Neural cell (in vitro differentiated cells): ENCODE measurements around the gene RCAN1. TPM values are rescaled to one million over a fixed set of nuclear protein-coding genes. Genes with fewer than 3 reads are reported as not detected.

Experiments used
- H2AFZ ChIP-seq: fragments of 200-600, 300-800 bp; sonication (generic), shearing (Covaris generic); 2 replicates; pipeline ENCODE4 v1.6.0; 2014; ENCODE audit warnings: low read depth, mild to moderate bottlenecking, antibody characterized with exemption, low read length, moderate library complexity
- H3F3A ChIP-seq: fragments of 200-600 bp; shearing (Covaris generic); 2 replicates; pipeline ENCODE4 v1.6.1; 2016; ENCODE audit warnings: mild to moderate bottlenecking, moderate library complexity, mixed read lengths, antibody characterized with exemption, low read length; ENCODE audit not compliant: insufficient read depth, poor library complexity, severe bottlenecking
- H3K27ac ChIP-seq: fragments of 200-600, 300-800 bp; sonication (generic), shearing (Covaris generic); 2 replicates; pipeline ENCODE4 v1.5.1; 2014; ENCODE audit warnings: mild to moderate bottlenecking, low read length, moderate library complexity
- H3K27me3 ChIP-seq: fragments of 300-800, 200-600 bp; sonication (generic), shearing (Covaris generic); 2 replicates; pipeline ENCODE4 v1.6.0; 2014; ENCODE audit warnings: mild to moderate bottlenecking, low read depth, low read length, moderate library complexity; ENCODE audit not compliant: insufficient read depth
- H3K36me3 ChIP-seq: fragments of 300-800, 200-600 bp; sonication (generic), shearing (Covaris generic); 2 replicates; pipeline ENCODE4 v1.5.1; 2014; ENCODE audit warnings: mild to moderate bottlenecking, antibody characterized with exemption, low read length, moderate library complexity; ENCODE audit not compliant: insufficient read depth
- H3K4me2 ChIP-seq: fragments of 300-800, 200-600 bp; sonication (generic), shearing (Covaris generic); 2 replicates; pipeline ENCODE4 v1.6.0; 2014; ENCODE audit warnings: mild to moderate bottlenecking, low read length
- H3K4me3 ChIP-seq: fragments of 300-800, 200-600 bp; sonication (generic), shearing (Covaris generic); 2 replicates; pipeline ENCODE4 v1.5.1; 2014; ENCODE audit warnings: mild to moderate bottlenecking, low read length, moderate library complexity
- H3K79me2 ChIP-seq: fragments of 200-600 bp; shearing (Covaris generic); replicated peaks from 2 replicates; pipeline ENCODE4 v1.6.0; 2014; ENCODE audit warnings: mild to moderate bottlenecking, low read length, moderate library complexity; ENCODE audit not compliant: insufficient read depth
- H3K9ac ChIP-seq: fragments of 300-800, 200-600 bp; sonication (generic), shearing (Covaris generic); 2 replicates; pipeline ENCODE4 v1.6.1; 2016; ENCODE audit warnings: mild to moderate bottlenecking, low read length, mixed read lengths
- H3K9me2 ChIP-seq: fragments of 200-600 bp; shearing (Covaris generic); 2 replicates; pipeline ENCODE4 v1.6.1; 2016; ENCODE audit warnings: mild to moderate bottlenecking, low read length, mixed read lengths; ENCODE audit not compliant: insufficient read depth
- H3K9me3 ChIP-seq: fragments of 200-600, 300-800 bp; sonication (generic), shearing (Covaris generic); 2 replicates; pipeline ENCODE4 v1.6.1; 2016; ENCODE audit warnings: mild to moderate bottlenecking, mixed run types, low read length, moderate library complexity, mixed read lengths
- H4K20me1 ChIP-seq: fragments of 200-600 bp; shearing (Covaris generic); 2 replicates; pipeline ENCODE4 v1.6.1; 2016; ENCODE audit warnings: mild to moderate bottlenecking, mixed run types; ENCODE audit not compliant: insufficient read depth
- CTCF ChIP-seq: fragments of 450-650 bp; IDR thresholded peaks from 2 replicates; pipeline ENCODE4 v1.5.1; 2014; ENCODE audit warnings: antibody characterized with exemption, mild to moderate bottlenecking, moderate library complexity; ENCODE audit not compliant: poor library complexity, severe bottlenecking
- EP300 ChIP-seq: fragments of 450-650 bp; conservative IDR thresholded peaks from 2 replicates; pipeline ENCODE4 v1.6.1; 2014; ENCODE audit warnings: antibody characterized with exemption, mild to moderate bottlenecking, moderate library complexity; ENCODE audit not compliant: poor library complexity, severe bottlenecking
- EZH2 ChIP-seq: fragments of 200-600, 300-800 bp; shearing (Covaris generic), sonication (generic); IDR thresholded peaks from 2 replicates; pipeline ENCODE4 v1.6.1; 2014; ENCODE audit warnings: antibody characterized with exemption, low read length, borderline replicate concordance, mild to moderate bottlenecking; ENCODE audit not compliant: insufficient read depth, poor library complexity, severe bottlenecking
- MXI1 ChIP-seq: fragments of 450-650 bp; conservative IDR thresholded peaks from 2 replicates; pipeline ENCODE4 v1.6.1; 2014; ENCODE audit warnings: antibody characterized with exemption, mild to moderate bottlenecking; ENCODE audit not compliant: poor library complexity, severe bottlenecking
- POLR2AphosphoS5 ChIP-seq: IDR thresholded peaks from 2 replicates; pipeline ENCODE4 v1.6.1; 2012
- RAD21 ChIP-seq: fragments of 450-650 bp; conservative IDR thresholded peaks from 2 replicates; pipeline ENCODE4 v1.6.1; 2014; ENCODE audit warnings: antibody characterized with exemption, mild to moderate bottlenecking, moderate library complexity
- REST ChIP-seq: IDR thresholded peaks from 2 replicates; pipeline ENCODE4 v1.6.1; 2012; ENCODE audit warnings: borderline replicate concordance
- SMC3 ChIP-seq: fragments of 450-650 bp; conservative IDR thresholded peaks from 2 replicates; pipeline ENCODE4 v1.6.1; 2014; ENCODE audit warnings: antibody characterized with exemption, mild to moderate bottlenecking, moderate library complexity; ENCODE audit not compliant: poor library complexity
- TAF1 ChIP-seq: IDR thresholded peaks from 2 replicates; pipeline ENCODE4 v1.6.1; 2012; ENCODE audit warnings: low read depth
- polyA plus RNA-seq: library from polyadenylated mRNA; depleted of rRNA; stranded (reverse); fragments of >200 nt; gene quantifications from 2 replicates; pipeline ENCODE4 v1.2.3, GENCODE V29; 2014

The RCAN1 gene
- polyA plus RNA-seq, 1 donor from 2014 or later = 46.0 TPM

- Histone ChIP-seq H3K9me2 (no peaks in the 10 kb centered on the region), H3K4me3 (no peak overlapping the region), H3F3A (no peaks in the 10 kb centered on the region), H3K9me3 (no peaks in the 10 kb centered on the region), H3K9ac (no peak overlapping the region), H3K36me3 (no peaks in the 10 kb centered on the region), H4K20me1 (no peaks in the 10 kb centered on the region), H2AFZ (no peak overlapping the region), H3K27ac (no peak overlapping the region), H3K79me2 (no peaks in the 10 kb centered on the region), H3K4me2 (no peak overlapping the region), H3K27me3 (no peaks in the 10 kb centered on the region)
- TF ChIP-seq REST = no peak
- no peak for TF ChIP-seq SMC3
- TF ChIP-seq TAF1 = no peak
- no peak for TF ChIP-seq EP300
- no peak for TF ChIP-seq EZH2
- no peak for TF ChIP-seq POLR2AphosphoS5
- TF ChIP-seq CTCF = no peak
- no peak for TF ChIP-seq RAD21
- TF ChIP-seq MXI1 = no peak
Measured at GRCh38 chr21:34642211-34643075, 27.5 kb upstream of the RCAN1 start.

GRCh38 chr21:34640858-34641257 is 25.9 kb upstream of the RCAN1 start:
- H3K27ac ChIP-seq = no peak overlapping the region
- H3F3A ChIP-seq = no peaks in the 10 kb centered on the region
- no peak overlapping the region for H3K9ac ChIP-seq
- no peaks in the 10 kb centered on the region for H4K20me1 ChIP-seq
- H3K36me3 ChIP-seq = no peaks in the 10 kb centered on the region
- H3K4me3 ChIP-seq = no peak overlapping the region
- H3K27me3 ChIP-seq = no peaks in the 10 kb centered on the region
- H3K4me2 ChIP-seq = no peak overlapping the region
- TF ChIP-seq RAD21 (no peak), SMC3 (no peak), POLR2AphosphoS5 (no peak), CTCF (no peak), EZH2 (no peak), REST (no peak), TAF1 (no peak), EP300 (no peak), MXI1 (no peak)
- no peaks in the 10 kb centered on the region for H3K9me2 ChIP-seq
- no peaks in the 10 kb centered on the region for H3K9me3 ChIP-seq
- H2AFZ ChIP-seq = no peak overlapping the region
- no peaks in the 10 kb centered on the region for H3K79me2 ChIP-seq
